22Rv1 (cell line): ENCODE results near the gene FARS2.

Experiments used
- CTCF ChIP-seq: fragments of 450-650 bp; IDR thresholded peaks from 2 replicates; pipeline ENCODE4 v1.5.1; 2017; ENCODE audit warnings: mild to moderate bottlenecking
- ZFX ChIP-seq: fragments of 450-650 bp; IDR thresholded peaks from 2 replicates; pipeline ENCODE4 v1.6.1; 2017; ENCODE audit warnings: antibody characterized with exemption, borderline replicate concordance

DNA sequence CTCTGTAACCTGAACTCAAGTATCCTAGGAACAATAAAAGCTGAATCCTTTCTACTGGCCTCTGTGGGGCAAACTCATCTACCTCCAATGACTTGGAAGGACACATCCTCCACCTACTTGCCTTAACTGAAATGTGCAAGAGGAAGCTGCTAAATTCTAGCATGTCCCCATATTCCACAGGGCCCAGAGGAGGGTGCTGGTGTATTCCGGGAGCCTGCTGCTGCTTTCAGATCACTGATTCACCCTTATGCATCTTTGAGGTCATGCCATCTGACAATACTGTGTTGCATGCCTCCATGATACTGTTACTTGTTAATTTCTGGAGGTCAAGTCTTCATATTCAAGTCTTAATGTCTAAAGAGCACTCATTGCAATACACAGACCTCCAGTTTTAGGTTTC is 40.9 kb upstream of the FARS2 start:
- TF ChIP-seq CTCF: no peak
- TF ChIP-seq ZFX: no peak
